Loucy (cell line): ENCODE results near the gene CCDC137.
"Not testable (repeated sequence)": the region's sequence is repeated elsewhere in the genome, so short reads cannot be mapped to it uniquely, and the experiment has no call there.

Experiments used
- H2AFZ ChIP-seq: fragments of 200-600 bp; sonication (generic); 2 replicates; pipeline ENCODE4 v1.6.0; 2016; ENCODE audit warnings: antibody characterized with exemption, mild to moderate bottlenecking, low read length, moderate library complexity
- H3F3A ChIP-seq: fragments of 200-600 bp; 2 replicates; pipeline ENCODE4 v1.6.0; 2016; ENCODE audit warnings: antibody characterized with exemption, low read depth, mild to moderate bottlenecking
- H3K27me3 ChIP-seq: fragments of 200-600 bp; sonication (generic); 2 replicates; pipeline ENCODE4 v1.6.1; 2014; ENCODE audit warnings: low read length, mild to moderate bottlenecking; ENCODE audit not compliant: insufficient read depth, poor library complexity, severe bottlenecking
- H3K36me3 ChIP-seq: fragments of 200-600 bp; sonication (generic); 2 replicates; pipeline ENCODE4 v1.6.1; 2016; ENCODE audit warnings: low read length; ENCODE audit not compliant: insufficient read depth
- H3K4me1 ChIP-seq: fragments of 200-600 bp; sonication (generic); 2 replicates; pipeline ENCODE4 v1.5.1; 2014; ENCODE audit warnings: low read length, mild to moderate bottlenecking; ENCODE audit not compliant: insufficient read depth, poor library complexity, severe bottlenecking
- H3K4me2 ChIP-seq: fragments of 200-600 bp; sonication (generic); 2 replicates; pipeline ENCODE4 v1.6.0; 2014; ENCODE audit warnings: antibody characterized with exemption, low read length, low read depth, mild to moderate bottlenecking; ENCODE audit not compliant: poor library complexity, severe bottlenecking
- H3K4me3 ChIP-seq: fragments of 200-600 bp; sonication (generic); 2 replicates; pipeline ENCODE4 v1.5.1; 2014; ENCODE audit warnings: low read length, mild to moderate bottlenecking, mixed read lengths; ENCODE audit not compliant: poor library complexity, severe bottlenecking
- H3K79me2 ChIP-seq: fragments of 200-600 bp; sonication (generic); 2 replicates; pipeline ENCODE4 v1.6.1; 2014; ENCODE audit warnings: low read length; ENCODE audit not compliant: insufficient read depth
- H3K9ac ChIP-seq: fragments of 200-600 bp; sonication (generic); 2 replicates; pipeline ENCODE4 v1.6.0; 2014; ENCODE audit warnings: mild to moderate bottlenecking, low read depth, low read length, moderate library complexity; ENCODE audit not compliant: poor library complexity, severe bottlenecking
- H3K9me2 ChIP-seq: fragments of 200-600 bp; sonication (generic); replicated peaks from 2 replicates; pipeline ENCODE4 v1.6.1; 2016; ENCODE audit warnings: low read depth, low read length, mixed read lengths
- H3K9me3 ChIP-seq: fragments of 200-600 bp; sonication (generic); 2 replicates; pipeline ENCODE4 v1.6.1; 2014; ENCODE audit warnings: mild to moderate bottlenecking, antibody characterized with exemption, low read length, low read depth; ENCODE audit not compliant: insufficient read depth
- H4K20me1 ChIP-seq: fragments of 200-600 bp; sonication (generic); 2 replicates; pipeline ENCODE4 v1.6.0; 2014; ENCODE audit warnings: antibody characterized with exemption, low read length, mild to moderate bottlenecking; ENCODE audit not compliant: insufficient read depth, poor library complexity, severe bottlenecking
- CTCF ChIP-seq: fragments of 200-600 bp; sonication (generic); conservative IDR thresholded peaks from 2 replicates; pipeline ENCODE4 v1.5.1; 2014; ENCODE audit warnings: mild to moderate bottlenecking, antibody characterized with exemption, low read length
- EZH2phosphoT487 ChIP-seq: fragments of 200-600 bp; IDR thresholded peaks from 2 replicates; pipeline ENCODE4 v1.6.1; 2018; ENCODE audit warnings: antibody characterized with exemption, mild to moderate bottlenecking, moderate library complexity, borderline replicate concordance

CCDC137 gene

GRCh38 chr17:81666342-81667191, at the start of gene CCDC137, which contains the start of gene OXLD1:
Gene CCDC137 (plus strand): TSS chr17:81666737. CDS start chr17:81666767, 30 bp downstream.
Gene OXLD1 (minus strand): TSS chr17:81666605. CDS start chr17:81666577, 28 bp downstream.
- Histone ChIP-seq H3K9ac (peak within 1 kb of the TSS; percentile 99), H3K27me3 (no peaks in the 10 kb centered on the region), H3K4me3 (peak within 1 kb of the TSS; percentile 98), H3K9me3 (no peaks in the 10 kb centered on the region), H4K20me1 (peaks cover 18% of the 10 kb centered on the region), H3K36me3 (peaks cover 1% of the 10 kb centered on the region; the same call in 1 of the 2 replicates), H3K79me2 (peaks cover 62% of the 10 kb centered on the region), H2AFZ (peak within 1 kb of the TSS; percentile 53), H3K4me1 (peaks cover 38% of the 10 kb centered on the region), H3K9me2 (no peaks in the 10 kb centered on the region), H3K4me2 (peak within 1 kb of the TSS; percentile 98), H3F3A (peaks cover 8% of the 10 kb centered on the region)
- TF ChIP-seq CTCF (no peak), EZH2phosphoT487 (no peak)

DNA sequence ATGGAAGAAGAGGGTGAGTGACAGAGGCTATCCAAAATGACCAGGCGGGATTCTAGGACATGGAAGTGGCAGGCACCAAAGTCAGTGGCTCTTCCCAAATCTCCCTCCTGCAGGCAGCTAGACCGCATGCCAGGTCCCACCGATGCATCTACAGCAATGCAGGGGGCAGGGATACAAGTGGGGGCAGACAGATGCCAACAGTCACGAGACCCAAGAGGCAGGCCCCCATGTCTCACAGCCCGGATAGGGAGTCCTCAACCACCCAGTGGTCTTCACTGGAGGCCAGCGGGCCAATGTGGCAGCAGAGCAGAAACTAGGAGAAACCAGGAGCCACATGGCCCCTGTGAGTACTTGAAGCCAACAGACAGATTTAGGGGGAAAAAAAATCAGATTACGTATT, 49.7 kb upstream of the CCDC137 start:
- Histone ChIP-seq H3K79me2 (peaks cover 39% of the 10 kb centered on the region), H2AFZ (no peak overlapping the region), H3K9me3 (no peaks in the 10 kb centered on the region), H3K4me3 (no peak overlapping the region), H3F3A (no peaks in the 10 kb centered on the region), H3K27me3 (no peaks in the 10 kb centered on the region), H3K4me1 (no peaks in the 10 kb centered on the region), H3K4me2 (no peak overlapping the region), H3K9me2 (no peaks in the 10 kb centered on the region), H3K9ac (no peak overlapping the region), H4K20me1 (peaks cover 12% of the 10 kb centered on the region), H3K36me3 (peaks cover 49% of the 10 kb centered on the region)
- TF ChIP-seq EZH2phosphoT487 (no peak), CTCF (no peak)

- H2AFZ ChIP-seq, H3K9me3 ChIP-seq, H3F3A ChIP-seq, H3K4me1 ChIP-seq, H3K9ac ChIP-seq, H3K9me2 ChIP-seq, H3K27me3 ChIP-seq, H3K4me3 ChIP-seq, H3K4me2 ChIP-seq: not testable (repeated sequence)
- Histone ChIP-seq H4K20me1 (peaks cover 12% of the 10 kb centered on the region), H3K36me3 (peaks cover 47% of the 10 kb centered on the region), H3K79me2 (peaks cover 31% of the 10 kb centered on the region)
These were observed 48.2 kb upstream of the CCDC137 start for GRCh38 chr17:81618307-81618706.
